OCI-LY1 (cell line): ENCODE data around the gene CDH23.

Source experiments
- H2AFZ ChIP-seq: fragments of 200-600 bp; sonication (generic), shearing (Covaris generic); 2 replicates; pipeline ENCODE4 v1.6.0; 2014; ENCODE audit warnings: antibody characterized with exemption, mild to moderate bottlenecking, low read length
- H3F3A ChIP-seq: fragments of 200-600 bp; sonication (generic), shearing (Covaris generic); 2 replicates; pipeline ENCODE4 v1.6.0; 2014; ENCODE audit warnings: mild to moderate bottlenecking, antibody characterized with exemption, low read length, moderate library complexity; ENCODE audit not compliant: insufficient read depth
- H3K27ac ChIP-seq: fragments of 200-600 bp; sonication (generic); 2 replicates; pipeline ENCODE4 v1.5.1; 2014; ENCODE audit warnings: low read length, mixed run types, mild to moderate bottlenecking, low read depth; ENCODE audit not compliant: poor library complexity, severe bottlenecking
- H3K27me3 ChIP-seq: fragments of 200-600 bp; sonication (generic); 2 replicates; pipeline ENCODE4 v1.6.0; 2014; ENCODE audit warnings: antibody characterized with exemption, mild to moderate bottlenecking, low read length, moderate library complexity; ENCODE audit not compliant: insufficient read depth
- H3K36me3 ChIP-seq: fragments of 200-600 bp; sonication (generic); 2 replicates; pipeline ENCODE4 v1.6.1; 2014; ENCODE audit warnings: mild to moderate bottlenecking, antibody characterized with exemption, low read length, moderate library complexity, mixed read lengths; ENCODE audit not compliant: insufficient read depth
- H3K4me1 ChIP-seq: fragments of 200-600 bp; sonication (generic); 2 replicates; pipeline ENCODE4 v1.5.1; 2014; ENCODE audit warnings: mild to moderate bottlenecking, low read length, moderate library complexity; ENCODE audit not compliant: insufficient read depth, severe bottlenecking
- H3K4me2 ChIP-seq: fragments of 200-600 bp; sonication (generic), shearing (Covaris generic); 2 replicates; pipeline ENCODE4 v1.6.1; 2014; ENCODE audit warnings: low read length
- H3K4me3 ChIP-seq: fragments of 200-600 bp; sonication (generic); 2 replicates; pipeline ENCODE4 v1.5.1; 2014; ENCODE audit warnings: low read length, low read depth, mild to moderate bottlenecking, mixed read lengths; ENCODE audit not compliant: poor library complexity, severe bottlenecking
- H3K79me2 ChIP-seq: fragments of 200-600 bp; shearing (Covaris generic); 2 replicates; pipeline ENCODE4 v1.6.1; 2016; ENCODE audit warnings: mixed run types, low read length, mixed read lengths; ENCODE audit not compliant: insufficient read depth
- H3K9ac ChIP-seq: fragments of 200-600 bp; sonication (generic), shearing (Covaris generic); 2 replicates; pipeline ENCODE4 v1.6.1; 2014; ENCODE audit warnings: mild to moderate bottlenecking, low read length, mixed read lengths
- H3K9me2 ChIP-seq: fragments of 200-600 bp; sonication (generic), shearing (Covaris generic); 2 replicates; pipeline ENCODE4 v1.6.1; 2014; ENCODE audit warnings: low read depth, mild to moderate bottlenecking, low read length, mixed read lengths
- H3K9me3 ChIP-seq: fragments of 200-600 bp; shearing (Covaris generic); 2 replicates; pipeline ENCODE4 v1.6.1; 2014; ENCODE audit warnings: low read length, mixed read lengths
- H4K20me1 ChIP-seq: fragments of 200-600 bp; sonication (generic), shearing (Covaris generic); 2 replicates; pipeline ENCODE4 v1.6.0; 2016; ENCODE audit warnings: mild to moderate bottlenecking, low read length; ENCODE audit not compliant: insufficient read depth
- EZH2 ChIP-seq: fragments of 200-600 bp; sonication (generic), shearing (Covaris generic); IDR thresholded peaks from 2 replicates; pipeline ENCODE4 v1.8.0; 2017; ENCODE audit warnings: borderline replicate concordance, mixed run types, mild to moderate bottlenecking, antibody characterized with exemption, low read length, moderate library complexity, mixed read lengths
- TF ChIP-seq, protein P1 (sequence below): fragments of 200-600 bp; sonication (generic), shearing (Covaris generic); IDR thresholded peaks from 2 replicates; pipeline ENCODE4 v1.5.1; 2017; ENCODE audit warnings: mild to moderate bottlenecking, antibody characterized with exemption, low read length, moderate library complexity, mixed read lengths

CDH23 gene

DNA sequence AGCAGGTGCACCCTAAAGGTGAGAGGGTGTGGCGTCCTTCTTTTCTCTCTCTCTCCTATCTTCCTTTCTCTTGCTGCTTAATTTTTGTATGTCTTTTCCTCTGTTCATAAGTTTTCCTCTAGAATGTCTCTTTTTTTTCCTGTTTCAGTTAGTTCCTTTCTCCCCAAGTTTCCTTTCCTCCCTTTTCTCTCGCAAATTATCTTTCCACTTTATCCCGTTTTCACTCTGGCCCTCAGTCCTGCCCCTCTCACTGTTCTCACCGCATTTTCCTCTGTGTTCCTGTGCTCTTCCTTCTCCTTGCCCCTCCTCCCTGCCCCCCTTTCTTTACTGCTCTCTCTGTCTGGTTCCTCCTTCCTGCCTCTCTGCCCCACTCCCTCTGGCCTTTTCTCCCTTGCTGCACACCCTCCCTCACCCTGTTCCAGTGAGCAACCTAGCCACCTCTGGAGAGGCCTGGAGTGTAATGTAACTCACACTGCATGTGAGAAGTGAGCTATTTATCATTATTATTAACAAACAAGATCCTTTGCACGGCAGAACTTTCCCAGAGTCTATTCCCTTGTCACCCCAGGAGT, 164.4 kb downstream of the CDH23 start:
- TF ChIP-seq, protein P1, sequence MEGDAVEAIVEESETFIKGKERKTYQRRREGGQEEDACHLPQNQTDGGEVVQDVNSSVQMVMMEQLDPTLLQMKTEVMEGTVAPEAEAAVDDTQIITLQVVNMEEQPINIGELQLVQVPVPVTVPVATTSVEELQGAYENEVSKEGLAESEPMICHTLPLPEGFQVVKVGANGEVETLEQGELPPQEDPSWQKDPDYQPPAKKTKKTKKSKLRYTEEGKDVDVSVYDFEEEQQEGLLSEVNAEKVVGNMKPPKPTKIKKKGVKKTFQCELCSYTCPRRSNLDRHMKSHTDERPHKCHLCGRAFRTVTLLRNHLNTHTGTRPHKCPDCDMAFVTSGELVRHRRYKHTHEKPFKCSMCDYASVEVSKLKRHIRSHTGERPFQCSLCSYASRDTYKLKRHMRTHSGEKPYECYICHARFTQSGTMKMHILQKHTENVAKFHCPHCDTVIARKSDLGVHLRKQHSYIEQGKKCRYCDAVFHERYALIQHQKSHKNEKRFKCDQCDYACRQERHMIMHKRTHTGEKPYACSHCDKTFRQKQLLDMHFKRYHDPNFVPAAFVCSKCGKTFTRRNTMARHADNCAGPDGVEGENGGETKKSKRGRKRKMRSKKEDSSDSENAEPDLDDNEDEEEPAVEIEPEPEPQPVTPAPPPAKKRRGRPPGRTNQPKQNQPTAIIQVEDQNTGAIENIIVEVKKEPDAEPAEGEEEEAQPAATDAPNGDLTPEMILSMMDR: no peak
- no peak for TF ChIP-seq EZH2

DNA sequence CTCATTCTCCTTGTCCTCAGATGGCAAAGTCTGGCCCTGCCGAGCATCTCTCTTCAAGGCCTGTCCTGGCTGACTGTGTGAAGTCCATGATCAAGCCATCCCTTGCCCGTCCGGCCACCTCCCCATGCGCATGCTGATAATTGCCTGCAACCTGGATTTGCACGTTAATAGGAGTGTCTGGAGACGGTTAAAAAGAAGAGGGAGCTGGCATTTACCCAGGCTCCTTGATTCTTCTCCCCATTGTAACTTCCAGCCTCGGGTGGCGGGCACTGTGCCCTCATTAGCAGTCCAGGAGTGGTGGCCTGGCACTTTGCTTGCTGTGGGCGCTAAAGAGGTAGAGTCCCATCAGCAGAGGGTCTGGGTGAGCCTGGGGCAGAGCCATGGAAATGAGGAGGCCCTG, 165.5 kb downstream of the CDH23 start:
- H3K79me2 ChIP-seq: no peaks in the 10 kb centered on the region
- H3F3A ChIP-seq: no peaks in the 10 kb centered on the region
- no peaks in the 10 kb centered on the region for H3K9me2 ChIP-seq
- H4K20me1 ChIP-seq: no peaks in the 10 kb centered on the region
- H2AFZ ChIP-seq: no peak overlapping the region
- no peaks in the 10 kb centered on the region for H3K27me3 ChIP-seq
- H3K36me3 ChIP-seq: no peaks in the 10 kb centered on the region
- no peaks in the 10 kb centered on the region for H3K9me3 ChIP-seq
- no peaks in the 10 kb centered on the region for H3K4me1 ChIP-seq
- TF ChIP-seq, protein P1: no peak
- H3K27ac ChIP-seq: no peak overlapping the region
- no peak overlapping the region for H3K4me2 ChIP-seq
- H3K4me3 ChIP-seq: no peak overlapping the region
- no peak overlapping the region for H3K9ac ChIP-seq

More for the DNA sequence above, 164.4 kb downstream of the CDH23 start:
- no peaks in the 10 kb centered on the region for H3K4me1 ChIP-seq
- no peak overlapping the region for H2AFZ ChIP-seq
- H3F3A ChIP-seq: no peaks in the 10 kb centered on the region
- no peak overlapping the region for H3K27ac ChIP-seq
- H3K79me2 ChIP-seq: no peaks in the 10 kb centered on the region
- no peaks in the 10 kb centered on the region for H3K9me2 ChIP-seq
- no peaks in the 10 kb centered on the region for H3K36me3 ChIP-seq
- no peak overlapping the region for H3K4me2 ChIP-seq
- no peaks in the 10 kb centered on the region for H3K27me3 ChIP-seq
- no peaks in the 10 kb centered on the region for H3K9me3 ChIP-seq
- no peaks in the 10 kb centered on the region for H4K20me1 ChIP-seq
- H3K9ac ChIP-seq: no peak overlapping the region
- H3K4me3 ChIP-seq: no peak overlapping the region

DNA sequence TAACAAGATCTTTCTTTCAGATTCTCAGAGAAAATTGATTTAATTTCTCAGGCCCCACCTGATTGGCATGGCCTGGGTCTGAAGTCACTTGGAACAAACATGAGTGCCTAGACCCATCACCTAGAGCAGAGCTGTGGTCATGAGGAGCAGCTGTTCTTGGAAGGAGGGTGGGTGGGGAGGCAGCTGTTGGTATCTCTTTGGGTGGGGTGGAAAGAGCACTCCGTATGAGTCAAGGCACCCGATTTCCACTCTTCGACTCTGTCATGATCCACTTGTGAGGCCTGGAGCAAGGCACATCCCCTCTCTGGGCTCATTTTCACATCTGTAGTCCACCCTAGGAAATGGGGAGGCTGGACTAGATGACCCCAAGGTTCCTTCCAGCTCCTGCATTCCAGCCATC, 166.2 kb downstream of the CDH23 start:
- no peaks in the 10 kb centered on the region for H3K4me1 ChIP-seq
- H4K20me1 ChIP-seq: no peaks in the 10 kb centered on the region
- H3K27me3 ChIP-seq: no peaks in the 10 kb centered on the region
- no peaks in the 10 kb centered on the region for H3K9me3 ChIP-seq
- H3K9ac ChIP-seq: no peak overlapping the region
- H3K27ac ChIP-seq: no peak overlapping the region
- no peaks in the 10 kb centered on the region for H3K79me2 ChIP-seq
- no peak overlapping the region for H3K4me3 ChIP-seq
- TF ChIP-seq, protein P1: no peak
- no peak for TF ChIP-seq EZH2
- H2AFZ ChIP-seq: no peak overlapping the region
- H3F3A ChIP-seq: no peaks in the 10 kb centered on the region
- no peaks in the 10 kb centered on the region for H3K9me2 ChIP-seq
- H3K36me3 ChIP-seq: no peaks in the 10 kb centered on the region
- no peak overlapping the region for H3K4me2 ChIP-seq
